HepG2 (cell line): ENCODE measurements around the gene ZNF222. TPM values are rescaled to one million over a fixed set of nuclear protein-coding genes. Genes with fewer than 3 reads are reported as not detected.

Source experiments
- ADNP ChIP-seq: sonication (generic); formaldehyde crosslinking; IDR thresholded peaks from 2 replicates; pipeline ENCODE4 v1.4.0; 2020; ENCODE audit warnings: missing genetic modification reagents
- CC2D1A ChIP-seq: sonication (generic); formaldehyde crosslinking; IDR thresholded peaks from 2 replicates; pipeline ENCODE4 v1.8.1; 2023; ENCODE audit warnings: mild to moderate bottlenecking, missing genetic modification reagents
- ELF4 ChIP-seq: sonication (generic); formaldehyde crosslinking; IDR thresholded peaks from 2 replicates; pipeline ENCODE4 v1.5.0; 2020; ENCODE audit warnings: missing genetic modification reagents, mild to moderate bottlenecking, moderate library complexity, borderline replicate concordance
- EZH2 ChIP-seq: conservative IDR thresholded peaks from 2 replicates; pipeline ENCODE4 v1.6.1; 2012; ENCODE audit warnings: mild to moderate bottlenecking, low read depth, low read length, moderate library complexity
- HDAC2 ChIP-seq: sonication (generic); formaldehyde crosslinking; IDR thresholded peaks from 2 replicates; pipeline ENCODE4 v1.4.0; 2020; ENCODE audit warnings: missing genetic modification reagents
- HNRNPH1 ChIP-seq: fragments of 200-400 bp; formaldehyde crosslinking; optimal IDR thresholded peaks from 2 replicates; pipeline ENCODE3; 2017; ENCODE audit warnings: mild to moderate bottlenecking, low read depth, low read length
- HNRNPK ChIP-seq: fragments of 200-400 bp; formaldehyde crosslinking; IDR thresholded peaks from 2 replicates; pipeline ENCODE4 v1.6.1; 2018; ENCODE audit warnings: low read length, low read depth, moderate library complexity, mild to moderate bottlenecking; ENCODE audit not compliant: poor library complexity, severe bottlenecking
- IRX3 ChIP-seq: sonication (generic); formaldehyde crosslinking; IDR thresholded peaks from 2 replicates; pipeline ENCODE4 v1.8.1; 2023; ENCODE audit warnings: mild to moderate bottlenecking, low read depth, missing genetic modification reagents, borderline replicate concordance
- MED8 ChIP-seq: sonication (generic); formaldehyde crosslinking; IDR thresholded peaks from 2 replicates; pipeline ENCODE4 v1.8.1; 2023; ENCODE audit warnings: mild to moderate bottlenecking, missing genetic modification reagents; ENCODE audit not compliant: insufficient replicate concordance
- MTA3 ChIP-seq: sonication (generic); formaldehyde crosslinking; IDR thresholded peaks from 2 replicates; pipeline ENCODE4 v1.4.0; 2020; ENCODE audit warnings: missing genetic modification reagents
- MXI1 ChIP-seq: IDR thresholded peaks from 3 replicates; pipeline ENCODE4 v1.6.1; 2012; ENCODE audit warnings: low read depth, low read length, inconsistent platforms, borderline replicate concordance
- NR3C1 ChIP-seq: sonication (generic); formaldehyde crosslinking; IDR thresholded peaks from 2 replicates; pipeline ENCODE4 v1.4.0; 2020; ENCODE audit warnings: missing genetic modification reagents
- PHF21A ChIP-seq: sonication (generic); formaldehyde crosslinking; IDR thresholded peaks from 2 replicates; pipeline ENCODE4 v1.5.0; 2020; ENCODE audit warnings: mild to moderate bottlenecking, missing genetic modification reagents
- RARG ChIP-seq: sonication (generic); formaldehyde crosslinking; IDR thresholded peaks from 2 replicates; pipeline ENCODE4 v1.4.0; 2020; ENCODE audit warnings: low read depth, mild to moderate bottlenecking, missing genetic modification reagents
- SRSF9 ChIP-seq: fragments of 200-400 bp; formaldehyde crosslinking; IDR thresholded peaks from 2 replicates; pipeline ENCODE4 v1.6.1; 2018; ENCODE audit warnings: borderline replicate concordance, mild to moderate bottlenecking, low read depth, low read length; ENCODE audit not compliant: insufficient read depth, poor library complexity, severe bottlenecking
- TCF7L2 ChIP-seq: IDR thresholded peaks from 2 replicates; pipeline ENCODE4 v1.6.1; 2011; ENCODE audit warnings: mild to moderate bottlenecking, low read depth, low read length, moderate library complexity
- XRCC5 ChIP-seq: fragments of 200-400 bp; formaldehyde crosslinking; optimal IDR thresholded peaks from 2 replicates; pipeline ENCODE3; 2017; ENCODE audit warnings: mild to moderate bottlenecking, low read length
- ZNF230 ChIP-seq: sonication (generic); formaldehyde crosslinking; IDR thresholded peaks from 2 replicates; pipeline ENCODE4 v1.4.0; 2020; ENCODE audit warnings: mild to moderate bottlenecking, missing genetic modification reagents
- ZNF367 ChIP-seq: sonication (generic); formaldehyde crosslinking; IDR thresholded peaks from 2 replicates; pipeline ENCODE4 v1.4.0; 2020; ENCODE audit warnings: missing genetic modification reagents, borderline replicate concordance
- ZNF382 ChIP-seq: sonication (generic); formaldehyde crosslinking; IDR thresholded peaks from 2 replicates; pipeline ENCODE4 v1.5.0; 2020; ENCODE audit warnings: missing genetic modification reagents, mild to moderate bottlenecking, borderline replicate concordance
- ZNF446 ChIP-seq: sonication (generic); formaldehyde crosslinking; IDR thresholded peaks from 2 replicates; pipeline ENCODE4 v1.5.0; 2020; ENCODE audit warnings: mild to moderate bottlenecking, missing genetic modification reagents
- polyA plus RNA-seq, 8 experiments: library from polyadenylated mRNA; depleted of rRNA in 3 of 8; stranded (reverse) in 7 of 8; unstranded in 1 of 8; fragments of >200 nt; fragmentation: Illumina TruSeq in 4 of 8; extraction: Trizol in 4 of 8; gene quantifications; 2 replicates each; pipeline versions ENCODE4 v1.2.1 to v1.2.3, GENCODE V29; 2011 to 2016; ENCODE audit warnings: low read depth in 4 of 8, missing spikeins in 1 of 8, mixed read lengths in 1 of 8; ENCODE audit not compliant: insufficient read depth in 1 of 8
- total RNA-seq, 5 experiments: library from RNA; depleted of rRNA; stranded (reverse); fragments of >200 nt; fragmentation: Illumina TruSeq; extraction: Trizol; gene quantifications; 2 replicates each; pipeline ENCODE4 v1.2.3, GENCODE V29; 2016; ENCODE audit warnings: low read depth in 1 of 5
- TF ChIP-seq, protein P1 (sequence below), 2 experiments: sonication (generic) in 1 of 2; formaldehyde crosslinking in 1 of 2; IDR thresholded peaks; 2 replicates each; pipeline versions ENCODE4 v1.4.0 to v1.6.1; 2018 to 2020; ENCODE audit warnings: missing genetic modification reagents in 2 of 2, borderline replicate concordance in 1 of 2, low read depth in 1 of 2, mild to moderate bottlenecking in 1 of 2, missing biosample characterization in 1 of 2
- TF ChIP-seq, protein P2 (sequence below): sonication (generic); formaldehyde crosslinking; IDR thresholded peaks from 2 replicates; pipeline ENCODE4 v1.4.0; 2020; ENCODE audit warnings: missing genetic modification reagents; ENCODE audit errors: not compliant biosample characterization
- TF ChIP-seq, protein P3 (sequence below): IDR thresholded peaks from 2 replicates; pipeline ENCODE4 v1.6.1; 2016
- TF ChIP-seq, protein P4 (sequence below): sonication (generic); formaldehyde crosslinking; IDR thresholded peaks from 2 replicates; pipeline ENCODE4 v1.8.0; 2022; ENCODE audit warnings: mild to moderate bottlenecking, missing genetic modification reagents, moderate library complexity

The ZNF222 gene
- total and polyA plus RNA-seq, 2 of the 13 experiments (the other 11 are each of a cell fraction or from before 2014, with no cell fraction given) = 2.2 to 6.2 TPM

DNA sequence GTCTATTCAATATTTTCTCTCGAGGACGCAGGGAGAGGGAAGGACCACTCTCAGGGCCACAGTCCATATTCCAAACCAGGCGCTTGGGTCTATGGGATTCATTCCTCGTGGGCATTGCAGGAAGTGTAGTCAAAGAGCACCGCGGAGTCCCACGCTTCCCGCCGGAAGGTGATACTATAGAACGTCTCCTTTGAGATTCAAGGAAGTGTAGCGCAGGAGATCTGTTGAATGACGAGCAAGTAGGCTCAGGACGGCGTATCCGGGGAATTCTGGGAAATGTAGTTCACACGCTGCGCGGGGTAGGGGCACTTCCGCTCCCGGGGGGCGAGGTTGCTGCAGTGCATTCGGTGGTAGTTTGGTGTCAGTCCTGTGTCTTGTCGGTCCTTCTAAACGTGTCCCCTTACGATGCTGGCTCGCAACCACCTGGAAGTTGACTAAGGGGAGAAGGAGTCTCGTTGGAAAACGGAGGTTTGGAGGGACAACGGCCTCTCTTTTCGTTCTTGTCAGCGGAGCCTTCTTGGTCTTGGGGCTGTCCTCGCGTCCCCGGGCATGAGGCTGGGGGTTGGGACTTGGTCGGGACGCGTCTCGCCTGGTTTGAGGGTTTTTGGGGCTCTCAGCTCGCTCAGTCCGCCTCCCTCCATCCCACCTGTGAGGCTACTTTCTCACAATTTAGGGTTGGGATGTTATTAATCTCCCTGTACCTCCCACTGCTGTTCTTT, 46.8 kb downstream of the ZNF222 start, which contains the start of gene ZNF284 (continued):
- TF ChIP-seq HNRNPK (no peak), ZNF230 (CRISPR knock-in tag) (no peak), IRX3 (CRISPR knock-in tag) (no peak), PHF21A (CRISPR knock-in tag) (peak; percentile 38; the same call in 1 of the 2 replicates), RARG (CRISPR knock-in tag) (no peak), ZNF367 (CRISPR knock-in tag) (no peak), SRSF9 (no peak), ELF4 (CRISPR knock-in tag) (peak; percentile 72; the same call in 1 of the 2 replicates), NR3C1 (CRISPR knock-in tag) (no peak), EZH2 (no peak), ZNF446 (CRISPR knock-in tag) (no peak; the same call in 1 of the 2 replicates), TCF7L2 (no peak), MTA3 (CRISPR knock-in tag) (no peak), ADNP (CRISPR knock-in tag) (no peak), HNRNPH1 (no peak), HDAC2 (CRISPR knock-in tag) (peak; percentile 67; the same call in 1 of the 2 replicates), CC2D1A (CRISPR knock-in tag) (no peak), XRCC5 (no peak), ZNF382 (CRISPR knock-in tag) (no peak), MXI1 (no peak), MED8 (CRISPR knock-in tag) (no peak)
- TF ChIP-seq, protein P1, sequence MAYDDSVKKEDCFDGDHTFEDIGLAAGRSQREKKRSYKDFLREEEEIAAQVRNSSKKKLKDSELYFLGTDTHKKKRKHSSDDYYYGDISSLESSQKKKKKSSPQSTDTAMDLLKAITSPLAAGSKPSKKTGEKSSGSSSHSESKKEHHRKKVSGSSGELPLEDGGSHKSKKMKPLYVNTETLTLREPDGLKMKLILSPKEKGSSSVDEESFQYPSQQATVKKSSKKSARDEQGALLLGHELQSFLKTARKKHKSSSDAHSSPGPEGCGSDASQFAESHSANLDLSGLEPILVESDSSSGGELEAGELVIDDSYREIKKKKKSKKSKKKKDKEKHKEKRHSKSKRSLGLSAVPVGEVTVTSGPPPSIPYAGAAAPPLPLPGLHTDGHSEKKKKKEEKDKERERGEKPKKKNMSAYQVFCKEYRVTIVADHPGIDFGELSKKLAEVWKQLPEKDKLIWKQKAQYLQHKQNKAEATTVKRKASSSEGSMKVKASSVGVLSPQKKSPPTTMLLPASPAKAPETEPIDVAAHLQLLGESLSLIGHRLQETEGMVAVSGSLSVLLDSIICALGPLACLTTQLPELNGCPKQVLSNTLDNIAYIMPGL (CRISPR knock-in tag; IDR thresholded peaks at IDR 0.05; ENCODE audit: borderline replicate concordance in 1 of 2, low read depth in 1 of 2) = peak; percentile 33 to 73; a peak in 1 of 4 replicates
- TF ChIP-seq, protein P2, sequence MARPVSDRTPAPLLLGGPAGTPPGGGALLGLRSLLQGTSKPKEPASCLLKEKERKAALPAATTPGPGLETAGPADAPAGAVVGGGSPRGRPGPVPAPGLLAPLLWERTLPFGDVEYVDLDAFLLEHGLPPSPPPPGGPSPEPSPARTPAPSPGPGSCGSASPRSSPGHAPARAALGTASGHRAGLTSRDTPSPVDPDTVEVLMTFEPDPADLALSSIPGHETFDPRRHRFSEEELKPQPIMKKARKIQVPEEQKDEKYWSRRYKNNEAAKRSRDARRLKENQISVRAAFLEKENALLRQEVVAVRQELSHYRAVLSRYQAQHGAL (CRISPR knock-in tag) = no peak
- TF ChIP-seq, protein P3, sequence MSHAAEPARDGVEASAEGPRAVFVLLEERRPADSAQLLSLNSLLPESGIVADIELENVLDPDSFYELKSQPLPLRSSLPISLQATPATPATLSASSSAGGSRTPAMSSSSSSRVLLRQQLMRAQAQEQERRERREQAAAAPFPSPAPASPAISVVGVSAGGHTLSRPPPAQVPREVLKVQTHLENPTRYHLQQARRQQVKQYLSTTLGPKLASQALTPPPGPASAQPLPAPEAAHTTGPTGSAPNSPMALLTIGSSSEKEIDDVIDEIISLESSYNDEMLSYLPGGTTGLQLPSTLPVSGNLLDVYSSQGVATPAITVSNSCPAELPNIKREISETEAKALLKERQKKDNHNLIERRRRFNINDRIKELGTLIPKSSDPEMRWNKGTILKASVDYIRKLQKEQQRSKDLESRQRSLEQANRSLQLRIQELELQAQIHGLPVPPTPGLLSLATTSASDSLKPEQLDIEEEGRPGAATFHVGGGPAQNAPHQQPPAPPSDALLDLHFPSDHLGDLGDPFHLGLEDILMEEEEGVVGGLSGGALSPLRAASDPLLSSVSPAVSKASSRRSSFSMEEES (CRISPR knock-in tag) = 0 out of 2 replicates have a peak, but pooled peaks have one; percentile 13
- TF ChIP-seq, protein P4, sequence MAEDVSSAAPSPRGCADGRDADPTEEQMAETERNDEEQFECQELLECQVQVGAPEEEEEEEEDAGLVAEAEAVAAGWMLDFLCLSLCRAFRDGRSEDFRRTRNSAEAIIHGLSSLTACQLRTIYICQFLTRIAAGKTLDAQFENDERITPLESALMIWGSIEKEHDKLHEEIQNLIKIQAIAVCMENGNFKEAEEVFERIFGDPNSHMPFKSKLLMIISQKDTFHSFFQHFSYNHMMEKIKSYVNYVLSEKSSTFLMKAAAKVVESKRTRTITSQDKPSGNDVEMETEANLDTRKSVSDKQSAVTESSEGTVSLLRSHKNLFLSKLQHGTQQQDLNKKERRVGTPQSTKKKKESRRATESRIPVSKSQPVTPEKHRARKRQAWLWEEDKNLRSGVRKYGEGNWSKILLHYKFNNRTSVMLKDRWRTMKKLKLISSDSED (CRISPR knock-in tag) = no peak
